DMS114 treated with DMSO at 0.1 percent for 48 hours (cell line): Measurements from ENCODE around the gene PSEN1.

Experiments used
- DNase-seq: peaks from one replicate; lab custom pipeline; 2025; ENCODE audit not compliant: unreplicated experiment; lab: John Stamatoyannopoulos, UW

PSEN1 gene

GRCh38 chr14:73238941-73239340 lies 102.6 kb downstream of the PSEN1 start:
- no peak for DNase-seq

GRCh38 chr14:73239393-73240241 lies 103.3 kb downstream of the PSEN1 start:
- DNase-seq: no peak

- DNase-seq: no peak
Observed at GRCh38 chr14:73240816-73241480, 104.6 kb downstream of the PSEN1 start.

- DNase-seq: no peak
Observed at GRCh38 chr14:73241481-73242165, 105.3 kb downstream of the PSEN1 start.

- DNase-seq: no peak
Observed at GRCh38 chr14:73242357-73242901, 106.1 kb downstream of the PSEN1 start.

GRCh38 chr14:73243341-73243740 lies 107.0 kb downstream of the PSEN1 start:
- no peak for DNase-seq

GRCh38 chr14:73243748-73244147 lies 107.4 kb downstream of the PSEN1 start:
- no peak for DNase-seq

- DNase-seq: no peak
Observed at GRCh38 chr14:73244541-73245290, 108.4 kb downstream of the PSEN1 start.

GRCh38 chr14:73245480-73246325 lies 109.4 kb downstream of the PSEN1 start:
- DNase-seq: peak; percentile 32

- DNase-seq: no peak
Observed at GRCh38 chr14:73246387-73247150, 110.3 kb downstream of the PSEN1 start.

- no peak for DNase-seq
Observed at GRCh38 chr14:73248108-73248868, 112.0 kb downstream of the PSEN1 start.

GRCh38 chr14:73249108-73249507 lies 112.8 kb downstream of the PSEN1 start:
- no peak for DNase-seq

GRCh38 chr14:73249564-73250316 lies 113.4 kb downstream of the PSEN1 start:
- DNase-seq: no peak

- DNase-seq: no peak
Observed at GRCh38 chr14:73250317-73250713, 114.0 kb downstream of the PSEN1 start.

- DNase-seq: no peak
Observed at GRCh38 chr14:73250781-73251500, 114.6 kb downstream of the PSEN1 start.

GRCh38 chr14:73251516-73252215 lies 115.4 kb downstream of the PSEN1 start:
- DNase-seq: no peak
